ENCODE measurements around the gene SYAP1. TPM values are rescaled to one million over a fixed set of nuclear protein-coding genes. Genes with fewer than 3 reads are reported as not detected.

The SYAP1 gene, protein sequence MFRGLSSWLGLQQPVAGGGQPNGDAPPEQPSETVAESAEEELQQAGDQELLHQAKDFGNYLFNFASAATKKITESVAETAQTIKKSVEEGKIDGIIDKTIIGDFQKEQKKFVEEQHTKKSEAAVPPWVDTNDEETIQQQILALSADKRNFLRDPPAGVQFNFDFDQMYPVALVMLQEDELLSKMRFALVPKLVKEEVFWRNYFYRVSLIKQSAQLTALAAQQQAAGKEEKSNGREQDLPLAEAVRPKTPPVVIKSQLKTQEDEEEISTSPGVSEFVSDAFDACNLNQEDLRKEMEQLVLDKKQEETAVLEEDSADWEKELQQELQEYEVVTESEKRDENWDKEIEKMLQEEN
- total RNA-seq, result 12.0 TPM

- Histone ChIP-seq H3K4me3 (ENCODE audit: low read length in 3 of 3) (peak within 1 kb of the TSS; percentile 74 to 85 (median 77)), H3K4me1 (ENCODE audit: control insufficient read depth in 3 of 3, insufficient read depth in 3 of 3, low read length in 3 of 3) (peaks cover 0 to 15% (median 0%) of the 10 kb centered on the region in 3 donors), H3K27ac (ENCODE audit: low read depth, low read length) (peak within 1 kb of the TSS; percentile 93), H3K36me3 (ENCODE audit: control insufficient read depth in 3 of 3, insufficient read depth in 3 of 3, low read length in 3 of 3) (peaks cover 0 to 3% (median 0%) of the 10 kb centered on the region in 3 donors), H3K27me3 (ENCODE audit: control insufficient read depth in 3 of 3, insufficient read depth in 3 of 3, low read length in 3 of 3) (no peaks in the 10 kb centered on the region), H3K9me3 (ENCODE audit: control insufficient read depth in 3 of 3, low read length in 3 of 3) (no peaks in the 10 kb centered on the region), H3K9ac (ENCODE audit: low read depth in 1 of 3, low read length in 3 of 3) (peak within 1 kb of the TSS; percentile 77 to 92 (median 88))
Measured at GRCh38 chrX:16719334-16720084, at the start of gene SYAP1. Gene SYAP1, plus strand, starts transcription at chrX:16719612. Its CDS starts 113 bp downstream, at chrX:16719725.

- no peak overlapping the region for H3K9ac ChIP-seq (ENCODE audit: low read depth in 1 of 3, low read length in 3 of 3)
Measured at GRCh38 chrX:16671005-16671404, 48.4 kb upstream of the SYAP1 start.

GRCh38 chrX:16678689-16679088 lies 40.7 kb upstream of the SYAP1 start:
- Histone ChIP-seq H3K4me1 (ENCODE audit: control insufficient read depth in 3 of 3, insufficient read depth in 3 of 3, low read length in 3 of 3) (no peaks in the 10 kb centered on the region), H3K9ac (ENCODE audit: low read depth in 1 of 3, low read length in 3 of 3) (no peak overlapping the region), H3K4me3 (ENCODE audit: low read length in 3 of 3) (no peak overlapping the region), H3K36me3 (ENCODE audit: control insufficient read depth in 3 of 3, insufficient read depth in 3 of 3, low read length in 3 of 3) (peaks cover 5 to 19% (median 17%) of the 10 kb centered on the region in 3 donors), H3K27ac (ENCODE audit: low read depth, low read length) (no peak overlapping the region), H3K9me3 (ENCODE audit: control insufficient read depth in 3 of 3, low read length in 3 of 3) (no peaks in the 10 kb centered on the region), H3K27me3 (ENCODE audit: control insufficient read depth in 3 of 3, insufficient read depth in 3 of 3, low read length in 3 of 3) (peaks cover 0 to 2% (median 0%) of the 10 kb centered on the region in 3 donors)

More at GRCh38 chrX:16671005-16671404, 48.4 kb upstream of the SYAP1 start:
- Histone ChIP-seq H3K27me3 (ENCODE audit: control insufficient read depth in 3 of 3, insufficient read depth in 3 of 3, low read length in 3 of 3) (no peaks in the 10 kb centered on the region), H3K4me1 (ENCODE audit: control insufficient read depth in 3 of 3, insufficient read depth in 3 of 3, low read length in 3 of 3) (no peaks in the 10 kb centered on the region), H3K9me3 (ENCODE audit: control insufficient read depth in 3 of 3, low read length in 3 of 3) (no peaks in the 10 kb centered on the region), H3K4me3 (ENCODE audit: low read length in 3 of 3) (no peak overlapping the region), H3K36me3 (ENCODE audit: control insufficient read depth in 3 of 3, insufficient read depth in 3 of 3, low read length in 3 of 3) (peaks cover 0 to under 1% (median 0%) of the 10 kb centered on the region in 3 donors), H3K27ac (ENCODE audit: low read depth, low read length) (no peak overlapping the region)

DNA sequence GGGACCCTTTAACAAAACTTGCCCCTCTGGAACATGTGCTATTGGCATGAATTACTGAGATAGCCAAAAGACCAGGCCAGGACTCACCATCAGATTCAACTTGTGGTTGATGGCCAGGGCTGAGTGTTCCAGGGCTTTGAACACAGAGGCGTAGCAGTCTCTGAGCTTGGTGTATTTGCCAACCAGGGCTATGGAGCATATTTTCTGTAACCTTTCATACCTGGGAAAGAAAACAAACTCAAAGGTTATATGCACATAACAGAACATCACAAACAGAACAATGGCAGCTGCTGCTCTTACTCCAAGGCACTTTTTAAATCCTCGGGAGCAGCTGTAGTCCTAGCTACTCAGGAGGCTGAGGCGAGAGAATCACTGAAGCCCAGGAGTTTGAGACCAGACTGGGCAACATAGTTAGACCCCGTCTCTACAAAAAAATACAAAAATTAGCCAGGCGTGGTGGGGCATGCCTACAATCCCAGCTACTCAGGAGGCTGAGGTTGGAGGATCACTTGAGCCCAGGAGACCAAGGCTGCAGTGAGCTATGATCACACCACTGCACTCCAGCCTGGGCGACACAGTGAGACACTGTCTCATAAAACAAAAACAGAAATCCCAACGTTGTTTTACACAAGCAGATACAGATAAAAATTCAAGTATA lies 36.3 kb upstream of the SYAP1 start:
- Histone ChIP-seq H3K27me3 (ENCODE audit: control insufficient read depth in 3 of 3, insufficient read depth in 3 of 3, low read length in 3 of 3) (peaks cover 0 to 2% (median 0%) of the 10 kb centered on the region in 3 donors), H3K9me3 (ENCODE audit: control insufficient read depth in 3 of 3, low read length in 3 of 3) (no peaks in the 10 kb centered on the region), H3K9ac (ENCODE audit: low read depth in 1 of 3, low read length in 3 of 3) (no peak overlapping the region), H3K36me3 (ENCODE audit: control insufficient read depth in 3 of 3, insufficient read depth in 3 of 3, low read length in 3 of 3) (peaks cover 10 to 20% (median 18%) of the 10 kb centered on the region in 3 donors), H3K4me3 (ENCODE audit: low read length in 3 of 3) (no peak overlapping the region), H3K27ac (ENCODE audit: low read depth, low read length) (no peak overlapping the region), H3K4me1 (ENCODE audit: control insufficient read depth in 3 of 3, insufficient read depth in 3 of 3, low read length in 3 of 3) (no peaks in the 10 kb centered on the region)

GRCh38 chrX:16687514-16687913 lies 31.9 kb upstream of the SYAP1 start:
- Histone ChIP-seq H3K27ac (ENCODE audit: low read depth, low read length) (no peak overlapping the region), H3K36me3 (ENCODE audit: control insufficient read depth in 3 of 3, insufficient read depth in 3 of 3, low read length in 3 of 3) (peaks cover 8 to 18% (median 11%) of the 10 kb centered on the region in 3 donors), H3K27me3 (ENCODE audit: control insufficient read depth in 3 of 3, insufficient read depth in 3 of 3, low read length in 3 of 3) (no peaks in the 10 kb centered on the region), H3K9ac (ENCODE audit: low read depth in 1 of 3, low read length in 3 of 3) (no peak overlapping the region), H3K9me3 (ENCODE audit: control insufficient read depth in 3 of 3, low read length in 3 of 3) (no peaks in the 10 kb centered on the region), H3K4me1 (ENCODE audit: control insufficient read depth in 3 of 3, insufficient read depth in 3 of 3, low read length in 3 of 3) (no peaks in the 10 kb centered on the region), H3K4me3 (ENCODE audit: low read length in 3 of 3) (no peak overlapping the region)

GRCh38 chrX:16695079-16695676 lies 24.2 kb upstream of the SYAP1 start:
- no peaks in the 10 kb centered on the region for H3K27me3 ChIP-seq (ENCODE audit: control insufficient read depth in 3 of 3, insufficient read depth in 3 of 3, low read length in 3 of 3)
- peaks cover 2 to 12% (median 6%) of the 10 kb centered on the region in 3 donors for H3K36me3 ChIP-seq (ENCODE audit: control insufficient read depth in 3 of 3, insufficient read depth in 3 of 3, low read length in 3 of 3)
- H3K4me1 ChIP-seq (ENCODE audit: control insufficient read depth in 3 of 3, insufficient read depth in 3 of 3, low read length in 3 of 3), result no peaks in the 10 kb centered on the region

DNA sequence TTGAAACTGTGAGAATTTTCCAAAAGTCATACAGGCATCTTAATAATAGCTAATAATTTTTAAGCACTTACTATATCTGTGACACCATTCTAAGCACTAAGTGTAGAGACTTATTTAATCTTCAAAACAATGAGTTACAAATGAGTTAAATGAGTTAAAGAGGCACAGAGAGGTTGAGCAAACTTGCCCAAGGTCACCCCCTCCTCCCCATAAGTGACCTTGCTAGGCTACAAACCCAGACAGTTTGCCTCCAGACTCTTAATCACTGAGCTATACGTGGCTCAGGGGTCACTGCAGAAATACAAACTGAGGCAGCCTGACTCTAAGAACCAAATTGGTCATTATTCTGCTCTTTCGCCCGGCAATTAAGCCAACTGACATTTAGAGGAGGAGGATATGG lies 22.5 kb upstream of the SYAP1 start:
- Histone ChIP-seq H3K27me3 (ENCODE audit: control insufficient read depth in 3 of 3, insufficient read depth in 3 of 3, low read length in 3 of 3) (no peaks in the 10 kb centered on the region), H3K4me1 (ENCODE audit: control insufficient read depth in 3 of 3, insufficient read depth in 3 of 3, low read length in 3 of 3) (no peaks in the 10 kb centered on the region), H3K27ac (ENCODE audit: low read depth, low read length) (no peak overlapping the region), H3K36me3 (ENCODE audit: control insufficient read depth in 3 of 3, insufficient read depth in 3 of 3, low read length in 3 of 3) (peaks cover 2 to 5% (median 3%) of the 10 kb centered on the region in 3 donors), H3K4me3 (ENCODE audit: low read length in 3 of 3) (no peak overlapping the region), H3K9me3 (ENCODE audit: control insufficient read depth in 3 of 3, low read length in 3 of 3) (no peaks in the 10 kb centered on the region), H3K9ac (ENCODE audit: low read depth in 1 of 3, low read length in 3 of 3) (no peak overlapping the region)

More at GRCh38 chrX:16695079-16695676, 24.2 kb upstream of the SYAP1 start:
- Histone ChIP-seq H3K4me3 (ENCODE audit: low read length in 3 of 3) (no peak overlapping the region), H3K9ac (ENCODE audit: low read depth in 1 of 3, low read length in 3 of 3) (no peak overlapping the region), H3K27ac (ENCODE audit: low read depth, low read length) (no peak overlapping the region), H3K9me3 (ENCODE audit: control insufficient read depth in 3 of 3, low read length in 3 of 3) (no peaks in the 10 kb centered on the region)

- no peaks in the 10 kb centered on the region for H3K9me3 ChIP-seq (ENCODE audit: control insufficient read depth in 3 of 3, low read length in 3 of 3)
- H3K9ac ChIP-seq (ENCODE audit: low read depth in 1 of 3, low read length in 3 of 3), result no peak overlapping the region
- H3K36me3 ChIP-seq (ENCODE audit: control insufficient read depth in 3 of 3, insufficient read depth in 3 of 3, low read length in 3 of 3), result peaks cover 0 to 4% (median 3%) of the 10 kb centered on the region in 3 donors
- H3K27ac ChIP-seq (ENCODE audit: low read depth, low read length), result no peak overlapping the region
- H3K4me3 ChIP-seq (ENCODE audit: low read length in 3 of 3), result no peak overlapping the region
- H3K27me3 ChIP-seq (ENCODE audit: control insufficient read depth in 3 of 3, insufficient read depth in 3 of 3, low read length in 3 of 3), result no peaks in the 10 kb centered on the region
- no peaks in the 10 kb centered on the region for H3K4me1 ChIP-seq (ENCODE audit: control insufficient read depth in 3 of 3, insufficient read depth in 3 of 3, low read length in 3 of 3)
Measured at GRCh38 chrX:16699389-16699788, 20.0 kb upstream of the SYAP1 start.

DNA sequence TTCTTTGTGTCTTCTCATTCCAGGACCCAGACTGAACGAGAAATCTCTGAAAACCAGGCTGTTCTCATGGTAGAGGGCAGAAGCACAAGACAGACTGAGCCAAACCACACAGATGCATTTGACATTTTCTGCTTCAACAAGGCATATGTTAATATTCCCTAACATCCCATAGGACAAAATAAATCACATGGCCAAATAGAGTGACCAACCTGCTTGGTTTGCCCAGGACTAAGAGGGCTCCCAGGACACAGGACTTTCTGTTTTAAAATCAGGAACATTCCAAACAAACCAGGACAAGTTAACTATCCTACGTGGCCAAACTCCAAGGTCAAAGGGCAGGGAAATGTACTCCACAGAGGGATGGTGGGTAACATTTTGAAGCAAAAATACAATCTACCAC lies 18.7 kb upstream of the SYAP1 start:
- Histone ChIP-seq H3K9ac (ENCODE audit: low read depth in 1 of 3, low read length in 3 of 3) (no peak overlapping the region), H3K9me3 (ENCODE audit: control insufficient read depth in 3 of 3, low read length in 3 of 3) (no peaks in the 10 kb centered on the region), H3K27me3 (ENCODE audit: control insufficient read depth in 3 of 3, insufficient read depth in 3 of 3, low read length in 3 of 3) (no peaks in the 10 kb centered on the region), H3K27ac (ENCODE audit: low read depth, low read length) (no peak overlapping the region), H3K36me3 (ENCODE audit: control insufficient read depth in 3 of 3, insufficient read depth in 3 of 3, low read length in 3 of 3) (peaks cover 0 to 4% (median 3%) of the 10 kb centered on the region in 3 donors), H3K4me1 (ENCODE audit: control insufficient read depth in 3 of 3, insufficient read depth in 3 of 3, low read length in 3 of 3) (no peaks in the 10 kb centered on the region), H3K4me3 (ENCODE audit: low read length in 3 of 3) (no peak overlapping the region)

Data from skeletal muscle tissue (tissue), 4 donors.